Liver (tissue), 9 donors: ENCODE results near the gene MARCHF11. TPM values are rescaled to one million over a fixed set of nuclear protein-coding genes. Genes with fewer than 3 reads are reported as not detected.

ENCODE experiments used
- DNase-seq: peaks from one replicate; pipeline ENCODE4 v3.0.0-alpha.2; 2017; ENCODE audit warnings: low spot score
- H3K27ac ChIP-seq, 2 donors: one replicate each; pipeline ENCODE4 v1.7.0; 2013; ENCODE audit warnings: inconsistent platforms in 2 of 2, low read length in 2 of 2, control low read depth in 1 of 2, low read depth in 1 of 2, mild to moderate bottlenecking in 1 of 2
- H3K27me3 ChIP-seq, 4 donors: one replicate each; pipeline versions ENCODE4 v1.6.1 to v1.7.0; 2013; ENCODE audit warnings: low read length in 3 of 4, inconsistent platforms in 1 of 4, mild to moderate bottlenecking in 1 of 4, moderate library complexity in 1 of 4; ENCODE audit not compliant: control insufficient read depth in 4 of 4, insufficient read depth in 4 of 4
- H3K36me3 ChIP-seq, 4 donors: one replicate each; pipeline versions ENCODE4 v1.6.1 to v1.7.0; 2013; ENCODE audit warnings: low read length in 3 of 4, mild to moderate bottlenecking in 3 of 4, low read depth in 1 of 4, moderate library complexity in 1 of 4; ENCODE audit not compliant: control insufficient read depth in 4 of 4, insufficient read depth in 3 of 4
- H3K4me1 ChIP-seq, 4 donors: one replicate each; pipeline versions ENCODE4 v1.6.1 to v1.7.0; 2013; ENCODE audit warnings: low read length in 3 of 4, mild to moderate bottlenecking in 3 of 4, moderate library complexity in 1 of 4; ENCODE audit not compliant: control insufficient read depth in 4 of 4, insufficient read depth in 4 of 4
- H3K4me3 ChIP-seq, 3 donors: one replicate each; pipeline versions ENCODE4 v1.6.1 to v1.7.0; 2013; ENCODE audit warnings: low read length in 3 of 3, control low read depth in 1 of 3, low read depth in 1 of 3, mild to moderate bottlenecking in 1 of 3
- H3K9ac ChIP-seq, 2 donors: one replicate each; pipeline ENCODE4 v1.7.0; 2013; ENCODE audit warnings: low read length in 2 of 2, mild to moderate bottlenecking in 2 of 2, moderate library complexity in 2 of 2, control low read depth in 1 of 2, low read depth in 1 of 2
- H3K9me3 ChIP-seq, 4 donors: one replicate each; pipeline versions ENCODE4 v1.6.1 to v1.7.0; 2013; ENCODE audit warnings: low read length in 3 of 4; ENCODE audit not compliant: control insufficient read depth in 4 of 4
- EGR1 ChIP-seq, 2 donors: IDR thresholded peaks; 2 replicates each; pipeline ENCODE4 v1.6.1; 2016 to 2018; ENCODE audit warnings: antibody characterized with exemption in 2 of 2, low read depth in 2 of 2
- FOXA1 ChIP-seq: IDR thresholded peaks from 2 replicates; pipeline ENCODE4 v1.6.1; 2016; ENCODE audit warnings: antibody characterized with exemption
- FOXA2 ChIP-seq: IDR thresholded peaks from 2 replicates; pipeline ENCODE4 v1.6.1; 2016; ENCODE audit warnings: antibody characterized with exemption
- GABPA ChIP-seq, 2 donors: IDR thresholded peaks in 1 of 2; conservative IDR thresholded peaks in 1 of 2; 2 replicates each; pipeline ENCODE4 v1.6.1; 2016; ENCODE audit warnings: antibody characterized with exemption in 2 of 2, mild to moderate bottlenecking in 1 of 2, moderate library complexity in 1 of 2
- HNF4A ChIP-seq, 2 donors: conservative IDR thresholded peaks; 2 replicates each; pipeline ENCODE4 v1.6.1; 2016; ENCODE audit warnings: antibody characterized with exemption in 2 of 2, mild to moderate bottlenecking in 2 of 2
- HNF4G ChIP-seq: IDR thresholded peaks from 2 replicates; pipeline ENCODE4 v1.6.1; 2016; ENCODE audit warnings: antibody characterized with exemption
- JUND ChIP-seq, 2 donors: IDR thresholded peaks; 2 replicates each; pipeline ENCODE4 v1.6.1; 2016; ENCODE audit warnings: antibody characterized with exemption in 2 of 2
- MAX ChIP-seq: IDR thresholded peaks from 2 replicates; pipeline ENCODE4 v1.6.1; 2016; ENCODE audit warnings: antibody characterized with exemption
- NR2F2 ChIP-seq: IDR thresholded peaks from 2 replicates; pipeline ENCODE4 v1.6.1; 2016; ENCODE audit warnings: antibody characterized with exemption
- RAD21 ChIP-seq, 2 donors: IDR thresholded peaks; 2 replicates each; pipeline ENCODE4 v1.6.1; 2016; ENCODE audit warnings: antibody characterized with exemption in 2 of 2, mild to moderate bottlenecking in 2 of 2
- RXRA ChIP-seq, 2 donors: IDR thresholded peaks; 2 replicates each; pipeline ENCODE4 v1.6.1; 2017 to 2018; ENCODE audit warnings: antibody characterized with exemption in 2 of 2, mild to moderate bottlenecking in 1 of 2
- SP1 ChIP-seq: IDR thresholded peaks from 2 replicates; pipeline ENCODE4 v1.6.1; 2018; ENCODE audit warnings: antibody characterized with exemption, mild to moderate bottlenecking
- TAF1 ChIP-seq: conservative IDR thresholded peaks from 2 replicates; pipeline ENCODE4 v1.6.1; 2016; ENCODE audit warnings: antibody characterized with exemption, mild to moderate bottlenecking
- YY1 ChIP-seq: IDR thresholded peaks from 2 replicates; pipeline ENCODE4 v1.6.1; 2016; ENCODE audit warnings: antibody characterized with exemption, mild to moderate bottlenecking
- WGBS: extraction: QIAGEN DNeasy Blood & Tissue Kit; methylation state at CpG from one replicate; pipeline ENCODE4 v1.1.7; 2013; 5-methylcytosine and 5-hydroxymethylcytosine counted together
- polyA plus RNA-seq, 2 donors: library from polyadenylated mRNA; stranded (reverse) in 1 of 2; unstranded in 1 of 2; fragments of 200-250 nt in 1 of 2; fragments of >200 nt in 1 of 2; fragmentation: Nextera tagmentation in 1 of 2; extraction: Ambion mirVana in 1 of 2; gene quantifications; one replicate each; pipeline versions ENCODE4 v1.2.1 to v1.2.3, GENCODE V29; 2013 to 2015
- total RNA-seq, 2 donors: library from RNA; depleted of rRNA; stranded (reverse); fragments of >200 nt; gene quantifications; one replicate each; pipeline ENCODE4 v1.2.3, GENCODE V29; 2014
- TF ChIP-seq, protein P1 (sequence below): IDR thresholded peaks from 2 replicates; pipeline ENCODE4 v1.6.1; 2016; ENCODE audit warnings: antibody characterized with exemption, mild to moderate bottlenecking
- TF ChIP-seq, protein P2 (sequence below): IDR thresholded peaks from 2 replicates; pipeline ENCODE4 v1.6.1; 2016; ENCODE audit warnings: antibody characterized with exemption
- TF ChIP-seq, protein P3 (sequence below): fragments of 150-350 bp; IDR thresholded peaks from 2 replicates; pipeline ENCODE4 v1.5.1; 2017; ENCODE audit warnings: improper control_type of control experiment, low read depth, low read length; ENCODE audit not compliant: missing input control
- TF ChIP-seq, protein P4 (sequence below): IDR thresholded peaks from 2 replicates; pipeline ENCODE4 v1.6.1; 2016; ENCODE audit warnings: antibody characterized with exemption
- donor health status: healthy.
- donor health status: healthy.
- donor health status: healthy.
- donor health status: healthy.
- donor health status: healthy.

Gene MARCHF11
- total and polyA plus RNA-seq, 4 donors = 0.05 TPM; not detected in 3

DNA sequence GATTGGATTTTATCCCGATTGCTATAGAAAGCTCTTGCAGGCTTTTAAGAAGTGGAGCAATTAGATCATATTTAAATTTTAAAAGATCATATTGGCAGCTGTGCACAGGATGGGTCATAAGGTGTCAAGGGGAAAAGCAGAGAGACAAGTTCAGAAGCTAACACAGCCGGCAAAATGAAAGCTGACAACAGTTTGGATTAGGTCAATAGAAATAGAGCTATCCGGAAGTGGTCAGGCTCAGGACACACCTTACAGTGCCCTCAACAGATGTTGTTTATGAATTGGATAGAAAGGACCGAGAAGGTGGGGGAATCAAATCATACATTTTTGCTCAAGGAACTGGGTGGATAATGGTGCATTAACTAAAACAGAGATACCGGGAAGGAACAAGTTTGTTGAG lies 46.3 kb upstream of the MARCHF11 start (continued):
- TF ChIP-seq, protein P1, sequence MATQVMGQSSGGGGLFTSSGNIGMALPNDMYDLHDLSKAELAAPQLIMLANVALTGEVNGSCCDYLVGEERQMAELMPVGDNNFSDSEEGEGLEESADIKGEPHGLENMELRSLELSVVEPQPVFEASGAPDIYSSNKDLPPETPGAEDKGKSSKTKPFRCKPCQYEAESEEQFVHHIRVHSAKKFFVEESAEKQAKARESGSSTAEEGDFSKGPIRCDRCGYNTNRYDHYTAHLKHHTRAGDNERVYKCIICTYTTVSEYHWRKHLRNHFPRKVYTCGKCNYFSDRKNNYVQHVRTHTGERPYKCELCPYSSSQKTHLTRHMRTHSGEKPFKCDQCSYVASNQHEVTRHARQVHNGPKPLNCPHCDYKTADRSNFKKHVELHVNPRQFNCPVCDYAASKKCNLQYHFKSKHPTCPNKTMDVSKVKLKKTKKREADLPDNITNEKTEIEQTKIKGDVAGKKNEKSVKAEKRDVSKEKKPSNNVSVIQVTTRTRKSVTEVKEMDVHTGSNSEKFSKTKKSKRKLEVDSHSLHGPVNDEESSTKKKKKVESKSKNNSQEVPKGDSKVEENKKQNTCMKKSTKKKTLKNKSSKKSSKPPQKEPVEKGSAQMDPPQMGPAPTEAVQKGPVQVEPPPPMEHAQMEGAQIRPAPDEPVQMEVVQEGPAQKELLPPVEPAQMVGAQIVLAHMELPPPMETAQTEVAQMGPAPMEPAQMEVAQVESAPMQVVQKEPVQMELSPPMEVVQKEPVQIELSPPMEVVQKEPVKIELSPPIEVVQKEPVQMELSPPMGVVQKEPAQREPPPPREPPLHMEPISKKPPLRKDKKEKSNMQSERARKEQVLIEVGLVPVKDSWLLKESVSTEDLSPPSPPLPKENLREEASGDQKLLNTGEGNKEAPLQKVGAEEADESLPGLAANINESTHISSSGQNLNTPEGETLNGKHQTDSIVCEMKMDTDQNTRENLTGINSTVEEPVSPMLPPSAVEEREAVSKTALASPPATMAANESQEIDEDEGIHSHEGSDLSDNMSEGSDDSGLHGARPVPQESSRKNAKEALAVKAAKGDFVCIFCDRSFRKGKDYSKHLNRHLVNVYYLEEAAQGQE = no peak
- no peak for TF ChIP-seq FOXA1
- TF ChIP-seq SP1 = no peak
- no peak for TF ChIP-seq HNF4G
- no peak for TF ChIP-seq HNF4A (conservative IDR thresholded peaks at IDR 0.05)

- 83% methylated on average over 5 of the region's 5 CpGs for WGBS
Measured at GRCh38 chr5:16192311-16192710, 12.7 kb upstream of the MARCHF11 start.

More at GRCh38 chr5:16192311-16192710, 12.7 kb upstream of the MARCHF11 start:
- no peak overlapping the region for H3K27ac ChIP-seq
- no peaks in the 10 kb centered on the region for H3K4me1 ChIP-seq
- no peak for TF ChIP-seq TAF1
- TF ChIP-seq, protein P2, sequence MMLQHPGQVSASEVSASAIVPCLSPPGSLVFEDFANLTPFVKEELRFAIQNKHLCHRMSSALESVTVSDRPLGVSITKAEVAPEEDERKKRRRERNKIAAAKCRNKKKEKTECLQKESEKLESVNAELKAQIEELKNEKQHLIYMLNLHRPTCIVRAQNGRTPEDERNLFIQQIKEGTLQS = no peak
- TF ChIP-seq, protein P3, sequence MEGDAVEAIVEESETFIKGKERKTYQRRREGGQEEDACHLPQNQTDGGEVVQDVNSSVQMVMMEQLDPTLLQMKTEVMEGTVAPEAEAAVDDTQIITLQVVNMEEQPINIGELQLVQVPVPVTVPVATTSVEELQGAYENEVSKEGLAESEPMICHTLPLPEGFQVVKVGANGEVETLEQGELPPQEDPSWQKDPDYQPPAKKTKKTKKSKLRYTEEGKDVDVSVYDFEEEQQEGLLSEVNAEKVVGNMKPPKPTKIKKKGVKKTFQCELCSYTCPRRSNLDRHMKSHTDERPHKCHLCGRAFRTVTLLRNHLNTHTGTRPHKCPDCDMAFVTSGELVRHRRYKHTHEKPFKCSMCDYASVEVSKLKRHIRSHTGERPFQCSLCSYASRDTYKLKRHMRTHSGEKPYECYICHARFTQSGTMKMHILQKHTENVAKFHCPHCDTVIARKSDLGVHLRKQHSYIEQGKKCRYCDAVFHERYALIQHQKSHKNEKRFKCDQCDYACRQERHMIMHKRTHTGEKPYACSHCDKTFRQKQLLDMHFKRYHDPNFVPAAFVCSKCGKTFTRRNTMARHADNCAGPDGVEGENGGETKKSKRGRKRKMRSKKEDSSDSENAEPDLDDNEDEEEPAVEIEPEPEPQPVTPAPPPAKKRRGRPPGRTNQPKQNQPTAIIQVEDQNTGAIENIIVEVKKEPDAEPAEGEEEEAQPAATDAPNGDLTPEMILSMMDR = no peak
- TF ChIP-seq GABPA (IDR thresholded peaks at IDR 0.05 in 1 of 2, conservative IDR thresholded peaks at IDR 0.05 in 1 of 2) = no peak
- TF ChIP-seq, protein P1 = no peak
- no peak for TF ChIP-seq RXRA (IDR thresholded peaks at IDR 0.05)
- TF ChIP-seq FOXA1 = no peak
- TF ChIP-seq, protein P4, sequence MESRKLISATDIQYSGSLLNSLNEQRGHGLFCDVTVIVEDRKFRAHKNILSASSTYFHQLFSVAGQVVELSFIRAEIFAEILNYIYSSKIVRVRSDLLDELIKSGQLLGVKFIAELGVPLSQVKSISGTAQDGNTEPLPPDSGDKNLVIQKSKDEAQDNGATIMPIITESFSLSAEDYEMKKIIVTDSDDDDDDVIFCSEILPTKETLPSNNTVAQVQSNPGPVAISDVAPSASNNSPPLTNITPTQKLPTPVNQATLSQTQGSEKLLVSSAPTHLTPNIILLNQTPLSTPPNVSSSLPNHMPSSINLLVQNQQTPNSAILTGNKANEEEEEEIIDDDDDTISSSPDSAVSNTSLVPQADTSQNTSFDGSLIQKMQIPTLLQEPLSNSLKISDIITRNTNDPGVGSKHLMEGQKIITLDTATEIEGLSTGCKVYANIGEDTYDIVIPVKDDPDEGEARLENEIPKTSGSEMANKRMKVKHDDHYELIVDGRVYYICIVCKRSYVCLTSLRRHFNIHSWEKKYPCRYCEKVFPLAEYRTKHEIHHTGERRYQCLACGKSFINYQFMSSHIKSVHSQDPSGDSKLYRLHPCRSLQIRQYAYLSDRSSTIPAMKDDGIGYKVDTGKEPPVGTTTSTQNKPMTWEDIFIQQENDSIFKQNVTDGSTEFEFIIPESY = no peak
- no peak for TF ChIP-seq NR2F2
- TF ChIP-seq SP1 = no peak
- TF ChIP-seq HNF4G = no peak
- no peak for TF ChIP-seq MAX
- TF ChIP-seq FOXA2 = no peak
- no peak for TF ChIP-seq EGR1 (IDR thresholded peaks at IDR 0.05; ENCODE audit: low read depth in 2 of 2)
- no peak for TF ChIP-seq YY1
- no peak for TF ChIP-seq HNF4A (conservative IDR thresholded peaks at IDR 0.05)
- no peak for TF ChIP-seq JUND (IDR thresholded peaks at IDR 0.05)
- TF ChIP-seq RAD21 (IDR thresholded peaks at IDR 0.05) = no peak
- H3K9ac ChIP-seq = no peak overlapping the region
- no peak overlapping the region for H3K4me3 ChIP-seq
- no peak for DNase-seq
- H3K9me3 ChIP-seq = no peaks in the 10 kb centered on the region
- no peaks in the 10 kb centered on the region for H3K27me3 ChIP-seq
- no peaks in the 10 kb centered on the region for H3K36me3 ChIP-seq
